NCI-H510A (cell line): ENCODE results near the gene PCDHGB2.
A peak's percentile ranks its signal among the peaks of the same experiment; 100 is the strongest.
"Not testable (repeated sequence)": the region's sequence is repeated elsewhere in the genome, so short reads cannot be mapped to it uniquely, and the experiment has no call there.

Experiments
- DNase-seq: peaks from one replicate; lab custom pipeline; 2025; lab: John Stamatoyannopoulos, UW

Gene PCDHGB2

GRCh38 chr5:141359790-141360426 lies at the start of gene PCDHGB2:
TSS of gene PCDHGB2 (plus strand) at chr5:141359994. CDS start at chr5:141360136, 142 bp downstream.
- no peak for DNase-seq

GRCh38 chr5:141313711-141314110 lies 46.1 kb upstream of the PCDHGB2 start:
- no peak for DNase-seq

- not testable (repeated sequence) for DNase-seq
These were observed 42.8 kb upstream of the PCDHGB2 start for GRCh38 chr5:141316963-141317362.

GRCh38 chr5:141319202-141319601 lies 40.6 kb upstream of the PCDHGB2 start:
- no peak for DNase-seq

GRCh38 chr5:141319699-141320098 lies 40.1 kb upstream of the PCDHGB2 start:
- no peak for DNase-seq

GRCh38 chr5:141320225-141321169 lies 39.3 kb upstream of the PCDHGB2 start, which contains the start of gene TAF7:
TSS of gene TAF7 (minus strand) at chr5:141320784. CDS start at chr5:141320044, 740 bp downstream.
- peak; percentile 57 for DNase-seq

GRCh38 chr5:141322261-141322660 lies 37.5 kb upstream of the PCDHGB2 start:
- no peak for DNase-seq

GRCh38 chr5:141326088-141326854 lies 33.5 kb upstream of the PCDHGB2 start:
- DNase-seq = no peak

GRCh38 chr5:141328231-141328630 lies 31.6 kb upstream of the PCDHGB2 start:
- DNase-seq = no peak

- DNase-seq = no peak
These were observed 29.3 kb upstream of the PCDHGB2 start, which contains the start of gene PCDHGA1 for GRCh38 chr5:141330299-141331080. TSS of gene PCDHGA1 (plus strand) at chr5:141330514.

GRCh38 chr5:141332571-141332970 lies 27.2 kb upstream of the PCDHGB2 start:
- DNase-seq = not testable (repeated sequence)

- no peak for DNase-seq
These were observed 21.1 kb upstream of the PCDHGB2 start, which contains the start of gene PCDHGA2 for GRCh38 chr5:141338538-141339306. TSS of gene PCDHGA2 (plus strand) at chr5:141338760.

- not testable (repeated sequence) for DNase-seq
These were observed 18.9 kb upstream of the PCDHGB2 start for GRCh38 chr5:141340781-141341354.

- DNase-seq = no peak
These were observed 17.0 kb upstream of the PCDHGB2 start for GRCh38 chr5:141342773-141343172.

- no peak for DNase-seq
These were observed 16.4 kb upstream of the PCDHGB2 start, which contains the start of gene PCDHGA3 for GRCh38 chr5:141343242-141343952. TSS of gene PCDHGA3 (plus strand) at chr5:141343829. CDS start at chr5:141344034, 205 bp downstream.

- no peak for DNase-seq
These were observed 15.8 kb upstream of the PCDHGB2 start for GRCh38 chr5:141343953-141344463.

- no peak for DNase-seq
These were observed 14.5 kb upstream of the PCDHGB2 start for GRCh38 chr5:141345327-141345726.

- DNase-seq = not testable (repeated sequence)
These were observed 13.8 kb upstream of the PCDHGB2 start for GRCh38 chr5:141346017-141346416.
